Thyroid gland (tissue), 4 donors: ENCODE measurements around the gene RIPOR2.

Source experiments
- CTCF ChIP-seq, 6 experiments: fragments of 200-600 bp in 3 of 6; fragments of 450-650 bp in 3 of 6; sonication (generic) in 3 of 6; IDR thresholded peaks; one replicate each; pipeline ENCODE4 v1.5.1; 2016 to 2019; ENCODE audit warnings: antibody characterized with exemption in 6 of 6, mild to moderate bottlenecking in 2 of 6, inconsistent platforms in 1 of 6, moderate library complexity in 1 of 6
- POLR2A ChIP-seq, 2 donors: fragments of 450-650 bp; IDR thresholded peaks; one replicate each; pipeline ENCODE4 v1.6.1; 2017; ENCODE audit warnings: antibody characterized with exemption in 2 of 2, mild to moderate bottlenecking in 2 of 2, moderate library complexity in 1 of 2

DNA sequence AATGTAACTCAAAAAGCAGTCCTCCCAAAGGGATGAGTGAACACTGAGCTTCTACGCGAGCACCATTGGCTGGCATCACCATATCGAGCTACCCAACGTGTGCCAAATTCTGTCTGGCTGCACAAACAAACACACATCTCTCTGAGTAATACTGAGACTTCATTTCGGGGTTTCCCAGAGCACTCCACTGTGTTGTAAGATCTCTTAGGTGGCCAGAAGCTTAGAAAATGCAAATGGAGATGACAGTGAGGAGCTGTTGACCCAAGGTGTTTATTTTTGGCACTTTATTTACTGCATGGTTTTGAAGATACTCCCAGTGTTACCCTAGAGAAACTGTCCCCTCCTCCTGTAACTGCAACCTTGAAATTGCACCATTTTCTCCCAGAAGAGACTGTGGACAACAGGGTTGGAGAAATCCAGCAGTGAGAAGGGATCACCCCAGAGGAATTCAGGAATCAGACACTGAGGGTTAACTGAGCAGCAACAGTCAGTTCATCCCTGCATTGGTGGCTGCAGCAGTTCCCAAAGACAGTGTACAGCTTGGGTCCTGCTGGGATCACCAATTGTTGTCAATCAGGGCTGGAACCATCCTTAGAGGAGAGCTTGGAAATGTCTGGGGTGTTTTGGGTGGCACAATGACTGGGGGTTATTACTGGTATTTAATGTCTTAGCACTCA, 1.0 kb upstream of the RIPOR2 start:
- TF ChIP-seq CTCF (IDR thresholded peaks at IDR 0.05) (no peak), POLR2A (IDR thresholded peaks at IDR 0.05) (no peak)
